Endodermal cell (in vitro differentiated cells): ENCODE measurements around the gene MNAT1. TPM values are rescaled to one million over a fixed set of nuclear protein-coding genes. Genes with fewer than 3 reads are reported as not detected.

Source experiments
- DNase-seq: peaks from one replicate; pipeline ENCODE4 v3.0.0-alpha.2; 2017
- H3K27ac ChIP-seq: 2 replicates; pipeline ENCODE4 v1.5.1; 2013; ENCODE audit warnings: mild to moderate bottlenecking, low read depth, low read length, moderate library complexity
- H3K27me3 ChIP-seq: 2 replicates; pipeline ENCODE4 v1.6.1; 2013; ENCODE audit warnings: mild to moderate bottlenecking, low read length, moderate library complexity; ENCODE audit not compliant: insufficient read depth, control insufficient read depth, poor library complexity, severe bottlenecking
- H3K36me3 ChIP-seq: 2 replicates; pipeline ENCODE4 v1.7.0; 2013; ENCODE audit warnings: mild to moderate bottlenecking, low read length, moderate library complexity; ENCODE audit not compliant: control insufficient read depth, insufficient read depth
- H3K4me1 ChIP-seq: one replicate; pipeline ENCODE4 v1.7.0; 2013; ENCODE audit warnings: low read length; ENCODE audit not compliant: control insufficient read depth, insufficient read depth
- H3K4me3 ChIP-seq: 2 replicates; pipeline ENCODE4 v1.5.1; 2013; ENCODE audit warnings: mild to moderate bottlenecking, low read length, moderate library complexity
- H3K9ac ChIP-seq: 2 replicates; pipeline ENCODE4 v1.6.1; 2013; ENCODE audit warnings: mild to moderate bottlenecking, low read length, moderate library complexity; ENCODE audit not compliant: poor library complexity, severe bottlenecking; ENCODE audit errors: extremely low read depth
- H3K9me3 ChIP-seq: 2 replicates; pipeline ENCODE4 v1.6.1; 2013; ENCODE audit warnings: mild to moderate bottlenecking, low read length, moderate library complexity; ENCODE audit not compliant: control insufficient read depth
- H3K27ac Mint-ChIP-seq: 2 replicates; pipeline ENCODE4 v1.8.0; 2020; ENCODE audit warnings: mixed read lengths
- H3K27me3 Mint-ChIP-seq: 2 replicates; pipeline ENCODE4 v1.8.0; 2021; ENCODE audit warnings: mild to moderate bottlenecking, mixed read lengths; ENCODE audit not compliant: insufficient read depth
- H3K36me3 Mint-ChIP-seq: 2 replicates; pipeline ENCODE4 v1.8.0; 2020; ENCODE audit warnings: low read depth, mixed read lengths
- H3K4me1 Mint-ChIP-seq: 2 replicates; pipeline ENCODE4 v1.8.0; 2020; ENCODE audit warnings: mixed read lengths
- H3K4me3 Mint-ChIP-seq: 2 replicates; pipeline ENCODE4 v1.8.0; 2020; ENCODE audit warnings: mild to moderate bottlenecking, moderate library complexity, mixed read lengths
- H3K9me3 Mint-ChIP-seq: 2 replicates; pipeline ENCODE4 v1.8.0; 2020; ENCODE audit warnings: mild to moderate bottlenecking, mixed read lengths
- CTCF ChIP-seq: fragments of 200-600 bp; sonication (generic); conservative IDR thresholded peaks from 2 replicates; pipeline ENCODE4 v1.5.0; 2021; ENCODE audit warnings: antibody characterized with exemption, mild to moderate bottlenecking
- WGBS, 2 experiments: methylation state at CpG; one replicate each; pipeline versions ENCODE4 v1.1.5 to v1.1.7; 2013; ENCODE audit warnings: missing lambda C conversion rate in 2 of 2, mixed read lengths in 1 of 2; ENCODE audit not compliant: insufficient coverage in 1 of 2, insufficient read length in 1 of 2; 5-methylcytosine and 5-hydroxymethylcytosine counted together
- total RNA-seq, 2 donors: library from RNA; stranded (reverse); fragmentation: NEBNext Ultra II Directional in 1 of 2; extraction: Animal tissue kit (Norgen Biotek cat#: 25700) in 1 of 2; gene quantifications; 2 replicates in 1 of 2; 3 replicates in 1 of 2; pipeline ENCODE4 v1.2.1, GENCODE V29; 2021

The MNAT1 gene
- total RNA-seq, 2 donors from 2014 or later = 36.8 to 42.6 TPM

DNA sequence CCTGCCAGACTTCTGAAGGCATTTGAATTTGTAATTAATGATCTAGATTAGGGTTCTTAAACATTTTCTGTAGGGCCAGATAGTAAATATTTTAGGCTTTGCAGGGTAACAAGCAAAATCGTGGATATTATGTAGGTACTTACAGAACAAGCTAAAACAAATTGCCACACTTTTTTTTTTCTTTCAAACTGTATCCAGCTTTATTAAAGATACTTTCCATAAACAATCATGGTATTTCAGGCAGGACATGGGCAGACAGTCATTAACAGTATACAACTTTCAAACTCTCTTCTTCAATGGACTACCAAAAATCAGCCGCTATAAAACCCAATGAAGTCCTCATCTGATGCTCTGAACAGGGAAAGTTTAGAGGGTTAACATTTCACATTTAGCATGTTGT, 236.7 kb downstream of the MNAT1 start:
- WGBS, 2 experiments = 0 to 50% methylated on average over 1 to 2 of the region's 2 CpGs
- Histone ChIP-seq H3K4me1 (no peaks in the 10 kb centered on the region), H3K4me3 (no peak overlapping the region), H3K9ac (no peak overlapping the region), H3K27ac (no peak overlapping the region), H3K36me3 (peaks cover 13% of the 10 kb centered on the region), H3K27me3 (no peaks in the 10 kb centered on the region), H3K9me3 (no peaks in the 10 kb centered on the region)
- Mint-ChIP-seq H3K27me3 (no peaks in the 10 kb centered on the region), H3K27ac (no peak overlapping the region), H3K36me3 (peaks cover 13% of the 10 kb centered on the region), H3K9me3 (no peaks in the 10 kb centered on the region), H3K4me1 (no peaks in the 10 kb centered on the region), H3K4me3 (no peak overlapping the region)
- no peak for TF ChIP-seq CTCF
- no peak for DNase-seq

GRCh38 chr14:60972295-60972694, 237.7 kb downstream of the MNAT1 start:
- H3K27me3 Mint-ChIP-seq = no peaks in the 10 kb centered on the region
- WGBS, 2 experiments = 90 to 92% methylated on average over 11 to 15 of the region's 15 CpGs

GRCh38 chr14:60973070-60973469, 238.5 kb downstream of the MNAT1 start:
- Histone ChIP-seq H3K36me3 (peaks cover 13% of the 10 kb centered on the region), H3K9me3 (no peaks in the 10 kb centered on the region), H3K27ac (no peak overlapping the region), H3K4me3 (no peak overlapping the region), H3K9ac (no peak overlapping the region), H3K4me1 (no peaks in the 10 kb centered on the region), H3K27me3 (no peaks in the 10 kb centered on the region)
- no peak overlapping the region for H3K27ac Mint-ChIP-seq
- H3K4me1 Mint-ChIP-seq = no peaks in the 10 kb centered on the region
- H3K9me3 Mint-ChIP-seq = no peaks in the 10 kb centered on the region
- no peaks in the 10 kb centered on the region for H3K27me3 Mint-ChIP-seq
- WGBS, 2 experiments = 82 to 94% methylated on average over 2 to 3 of the region's 3 CpGs
- no peak for TF ChIP-seq CTCF
- H3K4me3 Mint-ChIP-seq = no peak overlapping the region
- H3K36me3 Mint-ChIP-seq = peaks cover 13% of the 10 kb centered on the region
- no peak for DNase-seq

More at GRCh38 chr14:60972295-60972694, 237.7 kb downstream of the MNAT1 start:
- Histone ChIP-seq H3K27ac (no peak overlapping the region), H3K9ac (no peak overlapping the region), H3K4me3 (no peak overlapping the region), H3K9me3 (no peaks in the 10 kb centered on the region), H3K27me3 (no peaks in the 10 kb centered on the region), H3K36me3 (peaks cover 13% of the 10 kb centered on the region), H3K4me1 (no peaks in the 10 kb centered on the region)
- DNase-seq = no peak
- H3K4me1 Mint-ChIP-seq = no peaks in the 10 kb centered on the region
- H3K9me3 Mint-ChIP-seq = no peaks in the 10 kb centered on the region
- no peak for TF ChIP-seq CTCF
- no peak overlapping the region for H3K4me3 Mint-ChIP-seq
- H3K27ac Mint-ChIP-seq = no peak overlapping the region
- H3K36me3 Mint-ChIP-seq = peaks cover 13% of the 10 kb centered on the region
